Cardiac fibroblast (primary cell): ENCODE results near the gene FBXO39.

ENCODE experiments used
- DNase-seq, 2 donors: peaks; one replicate each; pipeline versions ENCODE4 v3.0.0 to v3.0.0-alpha.2; 2010; ENCODE audit warnings: low read depth in 2 of 2
- H3K4me3 ChIP-seq, 2 donors: replicated peaks in 1 of 2; 1 replicate in 1 of 2; 2 replicates in 1 of 2; pipeline ENCODE4 v1.5.1; 2011; ENCODE audit warnings: low read depth in 2 of 2, low read length in 2 of 2, mild to moderate bottlenecking in 2 of 2, moderate library complexity in 1 of 2
- TF ChIP-seq, protein P1 (sequence below): IDR thresholded peaks from one replicate; pipeline ENCODE4 v1.5.1; 2011; ENCODE audit warnings: low read depth, mild to moderate bottlenecking, low read length, inconsistent platforms

FBXO39 gene

DNA sequence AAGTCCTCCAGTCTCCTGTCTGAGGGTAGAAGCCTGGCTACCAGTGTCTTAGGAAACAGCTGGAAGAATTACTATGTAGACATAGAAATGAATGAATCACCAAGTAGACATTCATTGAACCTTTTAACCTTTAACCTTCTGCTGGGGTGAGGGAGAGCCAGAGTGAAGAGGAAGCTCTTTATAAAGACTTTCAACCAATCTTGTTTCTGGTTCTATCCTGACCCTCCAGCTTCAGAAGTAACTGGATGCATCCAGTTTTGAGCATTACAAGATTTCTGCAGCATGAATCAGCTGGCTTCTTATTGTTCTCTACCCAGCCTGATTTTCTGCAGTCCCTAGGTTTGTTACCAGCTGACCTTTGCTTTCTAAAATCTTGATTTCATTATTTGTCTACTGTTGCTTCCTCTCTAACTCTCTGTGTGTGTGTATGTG is 47.0 kb downstream of the FBXO39 start:
- DNase-seq = peak; percentile 65 to 93
- TF ChIP-seq, protein P1, sequence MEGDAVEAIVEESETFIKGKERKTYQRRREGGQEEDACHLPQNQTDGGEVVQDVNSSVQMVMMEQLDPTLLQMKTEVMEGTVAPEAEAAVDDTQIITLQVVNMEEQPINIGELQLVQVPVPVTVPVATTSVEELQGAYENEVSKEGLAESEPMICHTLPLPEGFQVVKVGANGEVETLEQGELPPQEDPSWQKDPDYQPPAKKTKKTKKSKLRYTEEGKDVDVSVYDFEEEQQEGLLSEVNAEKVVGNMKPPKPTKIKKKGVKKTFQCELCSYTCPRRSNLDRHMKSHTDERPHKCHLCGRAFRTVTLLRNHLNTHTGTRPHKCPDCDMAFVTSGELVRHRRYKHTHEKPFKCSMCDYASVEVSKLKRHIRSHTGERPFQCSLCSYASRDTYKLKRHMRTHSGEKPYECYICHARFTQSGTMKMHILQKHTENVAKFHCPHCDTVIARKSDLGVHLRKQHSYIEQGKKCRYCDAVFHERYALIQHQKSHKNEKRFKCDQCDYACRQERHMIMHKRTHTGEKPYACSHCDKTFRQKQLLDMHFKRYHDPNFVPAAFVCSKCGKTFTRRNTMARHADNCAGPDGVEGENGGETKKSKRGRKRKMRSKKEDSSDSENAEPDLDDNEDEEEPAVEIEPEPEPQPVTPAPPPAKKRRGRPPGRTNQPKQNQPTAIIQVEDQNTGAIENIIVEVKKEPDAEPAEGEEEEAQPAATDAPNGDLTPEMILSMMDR = no peak
- H3K4me3 ChIP-seq = no peak overlapping the region

DNA sequence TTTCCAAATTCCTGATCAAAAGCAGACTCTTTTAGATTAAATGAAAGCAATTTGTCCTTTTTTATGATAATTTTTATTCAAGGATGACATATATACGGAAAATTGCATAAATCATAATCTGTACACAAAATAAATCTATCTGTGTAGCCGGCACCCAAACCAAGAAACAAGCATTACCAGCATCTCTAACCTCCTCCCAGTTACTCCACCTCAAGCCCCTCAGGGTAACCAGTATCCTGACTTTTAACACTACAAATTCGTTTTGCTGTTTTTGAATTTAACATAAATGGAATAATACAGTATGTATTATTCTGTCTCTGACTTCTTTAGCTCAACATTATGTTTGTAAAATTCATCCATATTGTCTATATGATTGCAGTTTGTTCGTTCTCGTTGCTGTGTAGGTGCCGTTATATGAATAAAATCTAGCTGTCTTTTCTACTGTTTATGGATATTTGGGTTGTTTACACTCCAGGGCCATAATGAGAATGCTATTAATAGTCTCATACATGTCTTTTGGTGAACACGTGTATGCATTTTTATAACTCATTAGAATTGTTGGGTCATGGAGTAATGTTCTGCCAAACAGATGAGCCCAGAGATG is 54.5 kb downstream of the FBXO39 start:
- no peak overlapping the region for H3K4me3 ChIP-seq
- no peak for DNase-seq
- TF ChIP-seq, protein P1 = no peak

DNA sequence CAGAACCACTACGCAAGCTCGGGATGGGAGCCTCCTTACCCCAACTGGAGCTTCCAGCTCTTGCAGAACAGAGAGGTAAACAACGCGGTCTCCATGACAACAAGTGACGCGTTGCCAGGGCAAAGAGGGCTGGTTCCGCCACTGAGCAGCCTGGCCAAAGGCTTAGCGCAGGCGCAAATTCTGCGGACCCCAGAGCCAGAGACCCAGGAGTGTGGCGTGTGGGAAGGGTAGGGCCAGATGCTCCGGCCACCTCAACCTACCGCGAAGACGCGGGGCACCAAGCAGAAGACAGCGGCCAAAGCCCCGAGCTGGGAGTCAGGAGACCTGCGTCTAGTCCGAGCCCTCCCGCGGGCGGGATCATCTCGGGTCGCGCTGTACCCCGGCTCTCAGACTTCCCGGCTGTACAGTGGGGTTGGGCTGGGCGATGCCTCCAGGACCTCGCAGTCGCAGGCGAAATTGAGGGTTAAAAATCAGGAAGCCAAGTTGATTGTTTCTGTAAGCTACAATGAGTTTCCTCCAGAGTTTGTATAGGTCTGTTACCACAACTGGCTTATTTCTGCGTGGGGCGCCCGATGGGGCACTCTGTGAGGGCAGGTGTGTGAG is 55.7 kb downstream of the FBXO39 start, which contains the start of gene TEKT1:
Gene TEKT1 (minus strand): TSS at position 69 of the 603 bp plus-strand sequence. CDS start 1,353 bp downstream, outside the sequence.
- H3K4me3 ChIP-seq = peak within 1 kb of the TSS; percentile 32 to 54
- TF ChIP-seq, protein P1 = no peak
- peak; percentile 82 to 84 for DNase-seq
